Measurements from ENCODE around the gene SAT2. TPM values are rescaled to one million over a fixed set of nuclear protein-coding genes. Genes with fewer than 3 reads are reported as not detected.

Gene SAT2
- 34.7 and 35.4 TPM in 2 replicates for total RNA-seq

DNA sequence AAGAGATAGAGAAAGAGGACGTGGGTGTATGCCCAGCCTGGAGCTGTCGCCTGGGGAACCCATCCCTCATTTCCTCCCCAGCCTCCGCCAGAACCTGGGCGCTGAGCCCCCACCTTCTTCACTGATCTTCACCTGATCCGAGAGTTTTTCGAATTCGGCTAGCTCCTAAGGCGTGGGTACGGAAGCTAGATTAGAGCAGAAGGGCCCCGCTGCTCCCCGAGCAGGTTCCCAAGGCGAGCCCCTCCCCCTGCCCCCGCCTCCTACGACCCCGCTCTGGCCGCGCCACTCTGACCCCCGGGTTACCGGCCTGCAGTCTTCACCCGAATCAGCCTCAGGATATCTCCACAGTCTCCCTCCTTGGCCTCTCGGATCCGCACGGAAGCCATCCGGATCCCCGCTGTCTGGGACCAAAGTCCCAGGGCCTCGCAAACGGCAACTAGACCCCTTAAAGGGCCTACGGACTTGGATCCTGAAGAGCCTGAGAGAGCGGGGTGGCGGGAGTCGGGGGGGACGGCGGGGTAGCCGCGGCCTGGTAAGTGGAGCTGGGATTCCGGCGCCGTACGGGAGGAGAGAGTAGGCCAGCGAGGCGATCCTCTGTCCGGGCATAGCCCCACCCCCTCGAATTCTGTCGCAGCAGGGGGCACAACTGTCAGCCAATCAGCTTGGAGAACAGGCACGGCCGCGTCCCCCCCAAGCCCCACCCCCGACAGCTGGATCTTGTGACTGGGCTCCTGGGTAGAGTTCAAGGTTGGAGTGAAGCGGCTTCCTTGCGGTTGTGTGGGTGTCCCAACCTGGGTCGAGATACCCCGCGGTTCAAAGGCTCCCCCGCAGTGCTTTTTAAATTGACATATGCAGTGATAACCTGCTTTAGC, at the start of gene SAT2:
Gene SAT2 (minus strand): TSS at position 572 of the 872 bp plus-strand sequence. CDS start 186 bp downstream, at position 386.

DNA sequence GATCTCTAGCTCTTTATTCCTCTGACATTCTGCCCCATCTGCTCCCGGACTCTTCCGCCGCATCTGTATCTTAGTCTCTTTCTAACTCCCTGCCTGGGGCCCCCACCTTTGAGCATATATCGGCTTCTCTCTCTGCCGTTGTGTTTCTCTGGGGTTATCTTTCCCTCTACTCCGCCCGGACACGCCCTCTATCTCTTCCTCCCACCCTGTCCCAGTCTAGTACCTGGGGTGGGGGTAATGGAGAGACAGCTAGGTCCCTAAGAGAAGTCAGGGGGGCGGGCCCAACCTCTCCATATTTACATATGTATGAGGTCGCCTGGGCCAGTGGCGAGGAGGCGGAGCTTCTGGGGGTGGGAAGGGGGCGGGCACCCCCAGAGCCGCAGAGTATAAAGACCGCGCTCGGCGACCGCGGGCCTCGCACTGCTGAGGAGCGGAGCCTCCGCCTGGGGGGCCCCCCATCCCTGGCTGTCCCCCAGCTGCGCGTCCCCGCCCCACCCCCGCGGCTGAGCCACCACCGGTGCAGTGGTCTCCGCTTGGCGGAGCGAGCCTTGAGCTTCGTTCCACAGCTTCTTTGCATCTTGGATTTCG, 23.0 kb upstream of the SAT2 start, which contains the start of gene ATP1B2:
Gene ATP1B2 (plus strand): TSS at position 418 of the 588 bp plus-strand sequence. CDS start 593 bp downstream, outside the sequence.

DNA sequence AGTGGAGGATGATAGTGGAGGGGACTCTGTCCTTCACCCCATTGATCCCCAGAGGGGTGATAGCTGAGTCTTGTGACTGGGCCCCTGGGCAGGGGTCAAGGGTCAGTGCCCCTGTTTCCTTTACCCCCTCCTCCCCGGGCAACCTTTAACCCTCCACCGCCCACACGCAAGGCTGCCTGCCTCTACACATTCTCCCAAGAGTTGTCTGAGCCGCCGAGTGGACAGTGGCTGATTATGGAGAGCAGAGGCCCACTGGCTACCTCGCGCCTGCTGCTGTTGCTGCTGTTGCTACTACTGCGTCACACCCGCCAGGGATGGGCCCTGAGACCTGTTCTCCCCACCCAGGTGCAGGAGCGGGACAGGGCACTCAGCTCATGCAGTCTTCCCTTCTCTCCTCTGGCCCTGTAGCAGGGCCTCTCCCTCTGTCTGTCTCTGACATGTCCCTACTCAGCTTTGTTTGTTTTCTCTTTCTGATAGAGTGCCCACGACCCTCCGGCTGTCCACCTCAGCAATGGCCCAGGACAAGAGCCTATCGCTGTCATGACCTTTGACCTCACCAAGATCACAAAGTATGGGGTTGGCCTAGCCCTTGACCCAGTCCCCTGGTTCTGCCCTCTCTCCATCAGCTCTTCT, 2.4 kb upstream of the SAT2 start, which contains the start of gene SHBG:
Gene SHBG (plus strand): TSS at position 197 of the 633 bp plus-strand sequence. CDS start 38 bp downstream, at position 235.

DNA sequence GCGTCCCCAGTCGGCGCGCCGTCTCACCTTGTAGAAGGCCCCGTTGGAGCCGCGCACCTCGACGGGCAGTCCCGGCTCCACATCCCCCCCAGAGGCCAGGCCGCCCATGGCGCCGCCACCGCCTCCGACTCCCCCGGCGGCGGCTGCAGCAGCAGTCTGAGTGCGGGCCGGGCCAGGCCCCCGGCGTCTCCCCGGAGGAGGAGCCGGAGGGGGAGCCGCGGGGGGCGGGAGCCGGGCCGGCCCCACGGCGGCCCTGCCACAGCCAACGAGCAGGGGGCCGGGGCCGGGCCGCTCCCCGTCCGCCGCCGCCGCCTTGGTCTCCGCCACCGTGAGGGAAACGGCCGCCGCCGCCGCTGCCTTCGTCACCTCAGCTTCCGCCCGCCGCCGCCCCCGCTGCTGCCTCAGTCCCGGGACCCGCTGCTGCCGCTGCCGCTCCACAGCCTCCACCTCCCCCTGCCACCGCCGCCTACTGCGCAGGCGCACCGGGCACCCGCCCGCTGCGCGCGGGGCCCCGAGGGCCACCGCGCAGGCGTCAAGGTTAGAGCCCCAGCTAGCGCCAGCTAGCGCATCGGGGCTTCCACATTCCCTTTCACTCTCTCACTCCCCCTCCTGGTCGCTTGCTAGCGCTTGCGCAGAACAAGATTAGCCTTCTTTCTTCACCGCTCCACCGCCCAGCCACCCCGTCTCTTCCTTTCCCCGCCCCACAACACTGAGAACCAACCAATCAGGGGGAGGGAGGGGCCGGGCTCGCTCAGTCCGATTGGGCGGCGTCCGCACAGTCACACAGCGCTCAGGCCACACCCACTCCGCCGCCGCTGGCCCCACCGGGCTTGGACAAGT, 13.0 kb downstream of the SAT2 start, which contains the start of gene FXR2:
Gene FXR2 (minus strand): TSS at position 473 of the 840 bp plus-strand sequence. CDS start 365 bp downstream, at position 108.

DNA sequence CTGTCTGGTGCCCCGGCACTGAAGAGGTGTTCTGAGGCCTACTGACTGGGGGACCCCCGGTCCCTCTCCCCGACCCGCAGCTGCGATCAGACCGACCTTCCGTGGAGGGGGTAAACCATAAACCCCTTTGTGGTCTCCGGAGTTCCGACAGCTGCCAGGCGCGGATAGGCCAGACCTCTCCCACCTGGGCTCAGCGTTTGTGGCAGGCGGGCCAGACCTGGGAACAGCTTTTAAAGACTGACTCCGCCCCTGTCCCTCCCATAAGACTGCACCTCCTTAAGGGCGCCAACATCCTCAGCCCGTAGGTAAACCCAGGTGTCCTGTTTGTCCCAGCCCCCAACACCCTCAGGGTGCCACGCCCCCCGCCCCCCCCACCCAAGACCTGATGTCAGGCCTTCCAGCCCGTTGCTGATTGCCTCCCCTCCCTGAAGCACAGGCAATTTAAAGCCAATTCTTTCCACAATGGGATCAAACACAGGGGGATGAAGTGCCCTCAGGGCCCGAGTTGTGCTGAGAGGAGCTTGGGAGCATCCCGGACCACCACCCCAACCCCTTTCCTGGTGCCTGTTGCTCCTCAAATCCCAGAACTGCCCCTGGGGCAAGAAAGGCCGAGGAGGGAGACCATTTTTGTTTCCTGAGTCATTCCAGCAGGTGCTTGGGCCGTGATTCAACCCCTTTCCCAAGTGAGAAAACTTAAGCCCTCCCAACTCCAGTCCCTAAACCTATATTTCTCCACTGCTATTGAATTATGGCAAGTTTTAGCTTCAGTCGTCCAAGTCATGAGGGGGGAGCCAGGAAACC, 37.5 kb downstream of the SAT2 start, which contains the start of gene SOX15:
Gene SOX15 (minus strand): TSS at position 204 of the 801 bp plus-strand sequence. CDS start 418 bp downstream, outside the sequence.

DNA sequence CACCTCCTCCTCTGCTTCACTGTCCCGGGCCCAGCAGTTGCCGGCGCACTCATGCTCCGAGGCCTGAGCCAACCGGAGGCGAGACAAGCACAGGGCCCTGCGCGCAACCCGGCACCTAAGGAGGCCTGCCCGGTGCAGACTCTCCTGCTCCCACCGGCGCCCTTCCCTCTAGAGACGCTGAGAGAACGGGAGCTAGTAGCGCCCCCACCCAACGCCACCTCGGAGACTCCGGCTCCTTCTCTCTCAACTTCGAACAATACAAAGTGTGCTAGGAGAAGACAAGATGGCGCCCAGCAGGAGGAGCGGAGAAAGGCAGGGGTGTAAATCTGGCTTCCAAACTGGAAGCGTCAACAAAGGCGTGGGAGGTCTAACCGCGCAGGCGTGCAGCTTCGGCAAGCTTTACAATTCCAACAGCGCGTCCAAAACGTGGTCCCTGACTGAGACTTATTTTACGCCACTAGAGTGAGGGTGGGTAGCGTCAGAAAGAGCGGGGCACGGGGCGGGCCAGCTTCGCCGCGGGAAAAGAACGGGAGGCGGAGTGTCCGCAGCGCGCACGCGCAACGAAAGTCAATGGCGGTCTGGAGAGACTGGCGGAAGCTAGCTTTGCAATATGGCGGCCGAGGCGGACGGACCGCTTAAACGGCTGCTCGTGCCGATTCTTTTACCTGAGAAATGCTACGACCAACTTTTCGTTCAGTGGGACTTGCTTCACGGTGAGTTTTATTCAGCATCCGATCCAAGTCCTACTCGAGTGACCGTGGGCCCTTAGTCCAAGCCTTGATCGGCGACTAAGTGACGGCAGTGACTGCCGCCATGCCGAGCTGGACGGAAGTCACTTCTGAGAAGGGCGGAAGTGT, 44.1 kb downstream of the SAT2 start, which contains the start of gene MPDU1:
Gene MPDU1 (plus strand): TSS at position 600 of the 857 bp plus-strand sequence. CDS start 11 bp downstream, at position 611.

DNA sequence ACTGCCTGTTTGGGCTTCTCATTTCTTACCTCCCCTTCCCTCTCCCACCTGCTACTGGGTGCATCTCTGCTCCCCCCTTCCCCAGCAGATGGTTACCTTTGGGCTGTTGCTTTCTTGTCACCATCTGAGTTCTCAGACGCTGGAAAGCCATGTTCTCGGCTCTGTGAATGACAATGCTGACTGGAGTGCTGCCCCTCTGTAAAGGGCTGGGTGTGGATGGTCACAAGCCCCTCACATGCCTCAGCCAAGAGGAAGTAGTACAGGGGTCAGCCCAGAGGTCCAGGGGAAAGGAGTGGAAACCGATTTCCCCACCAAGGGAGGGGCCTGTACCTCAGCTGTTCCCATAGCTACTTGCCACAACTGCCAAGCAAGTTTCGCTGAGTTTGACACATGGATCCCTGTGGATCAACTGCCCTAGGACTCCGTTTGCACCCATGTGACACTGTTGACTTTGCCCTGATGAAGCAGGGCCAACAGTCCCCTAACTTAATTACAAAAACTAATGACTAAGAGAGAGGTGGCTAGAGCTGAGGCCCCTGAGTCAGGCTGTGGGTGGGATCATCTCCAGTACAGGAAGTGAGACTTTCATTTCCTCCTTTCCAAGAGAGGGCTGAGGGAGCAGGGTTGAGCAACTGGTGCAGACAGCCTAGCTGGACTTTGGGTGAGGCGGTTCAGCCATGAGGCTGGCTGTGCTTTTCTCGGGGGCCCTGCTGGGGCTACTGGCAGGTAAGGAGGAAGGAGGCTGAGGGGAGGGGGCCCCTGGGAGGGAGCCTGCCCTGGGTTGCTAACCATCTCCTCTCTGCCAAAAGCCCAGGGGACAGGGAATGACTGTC, 48.4 kb downstream of the SAT2 start, which contains the start of gene CD68:
Gene CD68 (plus strand): TSS at position 638 of the 833 bp plus-strand sequence. CDS start 40 bp downstream, at position 678.

Other genes starting within 250 kb of the SAT2 start
- gene TNK1, start 246.7 kb downstream of the SAT2 start, total RNA-seq: 0.20 and 0.26 TPM in 2 replicates
- gene PLSCR3, start 233.3 kb downstream of the SAT2 start, total RNA-seq: 52.9 and 58.3 TPM in 2 replicates
- 57.9 and 74.2 TPM in 2 replicates for gene TMEM256, start 223.7 kb downstream of the SAT2 start, total RNA-seq
- 23.7 and 28.4 TPM in 2 replicates for gene NLGN2, start 220.0 kb downstream of the SAT2 start, total RNA-seq
- not detected in 2 replicates for gene SPEM1, start 207.5 kb downstream of the SAT2 start, total RNA-seq
- not detected in 2 replicates for gene SPEM2, start 202.2 kb downstream of the SAT2 start, total RNA-seq
- not detected in 2 replicates for gene SPEM3, start 199.0 kb downstream of the SAT2 start, total RNA-seq
- gene TMEM102, start 192.4 kb downstream of the SAT2 start, total RNA-seq: 2.5 and 3.2 TPM in 2 replicates
- 12.9 and 16.7 TPM in 2 replicates for gene FGF11, start 188.3 kb downstream of the SAT2 start, total RNA-seq
- gene CHRNB1, start 182.8 kb downstream of the SAT2 start, total RNA-seq: 5.2 and 6.7 TPM in 2 replicates
- 39.2 and 45.6 TPM in 2 replicates for gene ZBTB4, start 148.2 kb downstream of the SAT2 start, total RNA-seq
- gene SLC35G6, start 146.4 kb downstream of the SAT2 start, total RNA-seq: not detected in 2 replicates
- gene POLR2A, start 143.5 kb downstream of the SAT2 start, total RNA-seq: 117 and 118 TPM in 2 replicates
- gene TNFSF12, start 78.8 kb downstream of the SAT2 start, total RNA-seq: 21.6 and 23.8 TPM in 2 replicates
- gene TNFSF13, start 69.1 kb downstream of the SAT2 start, total RNA-seq: 1.4 and 2.4 TPM in 2 replicates
- gene SENP3, start 65.9 kb downstream of the SAT2 start, total RNA-seq: 65.9 and 75.8 TPM in 2 replicates
- gene CD68, start 48.2 kb downstream of the SAT2 start, total RNA-seq: 59.6 and 60.2 TPM in 2 replicates
- gene MPDU1, start 44.0 kb downstream of the SAT2 start, total RNA-seq: 36.2 and 54.1 TPM in 2 replicates
- 0.07 and 0.26 TPM in 2 replicates for gene SOX15, start 37.7 kb downstream of the SAT2 start, total RNA-seq
- gene FXR2, start 12.9 kb downstream of the SAT2 start, total RNA-seq: 42.3 and 51.2 TPM in 2 replicates
- 0.53 and 0.72 TPM in 2 replicates for gene SHBG, start 2.3 kb upstream of the SAT2 start, total RNA-seq
- gene ATP1B2, start 23.1 kb upstream of the SAT2 start, total RNA-seq: 0.07 and 0.33 TPM in 2 replicates
- 32.2 and 47.2 TPM in 2 replicates for gene TP53, start 59.7 kb upstream of the SAT2 start, total RNA-seq
- 2.7 and 3.5 TPM in 2 replicates for gene WRAP53, start 60.7 kb upstream of the SAT2 start, total RNA-seq
- 0.10 and 0.39 TPM in 2 replicates for gene EFNB3, start 77.4 kb upstream of the SAT2 start, total RNA-seq
- gene DNAH2, start 89.9 kb upstream of the SAT2 start, total RNA-seq: 0.23 and 0.39 TPM in 2 replicates
- gene KDM6B, start 206.4 kb upstream of the SAT2 start, total RNA-seq: 9.3 and 19.7 TPM in 2 replicates
- gene TMEM88, start 227.2 kb upstream of the SAT2 start, total RNA-seq: 0.13 and 0.20 TPM in 2 replicates
- 28.9 and 30.6 TPM in 2 replicates for gene NAA38, start 229.7 kb upstream of the SAT2 start, total RNA-seq
- gene CYB5D1, start 230.2 kb upstream of the SAT2 start, total RNA-seq: 11.5 and 14.7 TPM in 2 replicates